Activated naive CD4-positive, alpha-beta T cell treated with anti-CD3 and anti-CD28 coated beads, Interleukin-2, amount 50 U/mL, for 72 hours (primary cell): ENCODE results near the gene MMP15. TPM values are rescaled to one million over a fixed set of nuclear protein-coding genes. Genes with fewer than 3 reads are reported as not detected.
"Not testable (repeated sequence)": the region's sequence is repeated elsewhere in the genome, so short reads cannot be mapped to it uniquely, and the experiment has no call there.

Source experiments
- ATAC-seq, 2 donors: fragments of 150-1000 bp; cut with Tn5 transposase; 2 replicates each; pipeline ENCODE4 v1.10.0; 2021; ENCODE audit warnings: mild to moderate bottlenecking in 2 of 2, moderate library complexity in 2 of 2
- DNase-seq, 2 donors: peaks; one replicate each; pipeline ENCODE4 v3.0.0; 2021 to 2022; ENCODE audit warnings: low spot score in 2 of 2
- H3K27ac Mint-ChIP-seq, 2 donors: one replicate each; pipeline ENCODE4 v1.8.0; 2022; ENCODE audit warnings: mild to moderate bottlenecking in 2 of 2, mixed read lengths in 2 of 2
- H3K36me3 Mint-ChIP-seq, 2 donors: one replicate each; pipeline ENCODE4 v1.8.0; 2022; ENCODE audit warnings: mixed read lengths in 2 of 2
- H3K9me3 Mint-ChIP-seq, 2 donors: one replicate each; pipeline ENCODE4 v1.8.0; 2022; ENCODE audit warnings: mixed read lengths in 2 of 2
- total RNA-seq, 2 donors: library from RNA; stranded (reverse); gene quantifications; one replicate each; pipeline ENCODE4 v1.2.3, GENCODE V29; 2022

Gene MMP15
- total RNA-seq, 2 donors from 2014 or later: 0.07 to 0.76 TPM

GRCh38 chr16:58049232-58050185 is 24.0 kb downstream of the MMP15 start:
- Mint-ChIP-seq H3K27ac (no peak overlapping the region), H3K36me3 (no peaks in the 10 kb centered on the region), H3K9me3 (no peaks in the 10 kb centered on the region)
- ATAC-seq: no peak
- DNase-seq: no peak

GRCh38 chr16:58051296-58051695 is 25.7 kb downstream of the MMP15 start:
- H3K9me3 Mint-ChIP-seq: no peaks in the 10 kb centered on the region
- ATAC-seq (no peak), DNase-seq (no peak)
- H3K36me3 Mint-ChIP-seq: no peaks in the 10 kb centered on the region
- no peak overlapping the region for H3K27ac Mint-ChIP-seq

GRCh38 chr16:58051821-58052603 is 26.5 kb downstream of the MMP15 start:
- no peaks in the 10 kb centered on the region for H3K36me3 Mint-ChIP-seq
- no peak for ATAC-seq

GRCh38 chr16:58053682-58054005 is 28.1 kb downstream of the MMP15 start:
- H3K36me3 Mint-ChIP-seq: no peaks in the 10 kb centered on the region
- H3K9me3 Mint-ChIP-seq: no peaks in the 10 kb centered on the region
- DNase-seq (no peak), ATAC-seq (no peak)
- H3K27ac Mint-ChIP-seq: no peak overlapping the region

More at GRCh38 chr16:58051821-58052603, 26.5 kb downstream of the MMP15 start:
- DNase-seq: no peak
- H3K9me3 Mint-ChIP-seq: no peaks in the 10 kb centered on the region
- no peak overlapping the region for H3K27ac Mint-ChIP-seq

GRCh38 chr16:58054289-58054688 is 28.7 kb downstream of the MMP15 start:
- no peaks in the 10 kb centered on the region for H3K9me3 Mint-ChIP-seq
- DNase-seq (no peak), ATAC-seq (peak in 1 of 2 donors; percentile 84)
- no peaks in the 10 kb centered on the region for H3K36me3 Mint-ChIP-seq
- H3K27ac Mint-ChIP-seq: no peak overlapping the region

GRCh38 chr16:58056580-58056979 is 31.0 kb downstream of the MMP15 start:
- no peaks in the 10 kb centered on the region for H3K9me3 Mint-ChIP-seq
- no peaks in the 10 kb centered on the region for H3K36me3 Mint-ChIP-seq
- no peak overlapping the region for H3K27ac Mint-ChIP-seq
- DNase-seq: no peak
- no peak for ATAC-seq

GRCh38 chr16:58057121-58057520 is 31.6 kb downstream of the MMP15 start:
- DNase-seq: no peak
- H3K36me3 Mint-ChIP-seq: no peaks in the 10 kb centered on the region
- no peaks in the 10 kb centered on the region for H3K9me3 Mint-ChIP-seq
- ATAC-seq: no peak
- no peak overlapping the region for H3K27ac Mint-ChIP-seq

GRCh38 chr16:58057784-58058183 is 32.2 kb downstream of the MMP15 start:
- no peak overlapping the region for H3K27ac Mint-ChIP-seq
- H3K36me3 Mint-ChIP-seq: no peaks in the 10 kb centered on the region
- H3K9me3 Mint-ChIP-seq: no peaks in the 10 kb centered on the region
- DNase-seq (no peak), ATAC-seq (no peak)

GRCh38 chr16:58062821-58063220 is 37.3 kb downstream of the MMP15 start:
- Mint-ChIP-seq H3K9me3 (no peaks in the 10 kb centered on the region), H3K27ac (no peak overlapping the region), H3K36me3 (no peaks in the 10 kb centered on the region)
- DNase-seq (no peak), ATAC-seq (no peak)

- H3K27ac Mint-ChIP-seq: no peak overlapping the region
- H3K9me3 Mint-ChIP-seq: no peaks in the 10 kb centered on the region
- DNase-seq (no peak), ATAC-seq (no peak)
- no peaks in the 10 kb centered on the region for H3K36me3 Mint-ChIP-seq
These were observed 38.0 kb downstream of the MMP15 start for GRCh38 chr16:58063377-58064076.

- no peak for DNase-seq
- ATAC-seq: no peak
- Mint-ChIP-seq H3K9me3 (peaks cover 0 to 10% of the 10 kb centered on the region in 2 donors), H3K36me3 (no peaks in the 10 kb centered on the region), H3K27ac (no peak overlapping the region)
These were observed 45.0 kb downstream of the MMP15 start for GRCh38 chr16:58070585-58070984.

GRCh38 chr16:58072134-58072533 is 46.6 kb downstream of the MMP15 start:
- not testable (repeated sequence) for DNase-seq, H3K36me3 Mint-ChIP-seq, ATAC-seq, H3K27ac Mint-ChIP-seq
- H3K9me3 Mint-ChIP-seq: peaks cover 0 to 15% of the 10 kb centered on the region in 2 donors

- not testable (repeated sequence) for H3K36me3 Mint-ChIP-seq, ATAC-seq, DNase-seq, H3K27ac Mint-ChIP-seq
- H3K9me3 Mint-ChIP-seq: peaks cover 0 to 15% of the 10 kb centered on the region in 2 donors
These were observed 47.5 kb downstream of the MMP15 start for GRCh38 chr16:58073086-58073485.

- no peak for ATAC-seq
- no peak for DNase-seq
- Mint-ChIP-seq H3K27ac (no peak overlapping the region), H3K9me3 (peaks cover 0 to 15% of the 10 kb centered on the region in 2 donors), H3K36me3 (no peaks in the 10 kb centered on the region)
These were observed 49.1 kb downstream of the MMP15 start for GRCh38 chr16:58074657-58075056.

GRCh38 chr16:58076514-58076913 is 51.0 kb downstream of the MMP15 start:
- ATAC-seq (no peak), DNase-seq (no peak)
- Mint-ChIP-seq H3K9me3 (peaks cover 0 to 14% of the 10 kb centered on the region in 2 donors), H3K36me3 (no peaks in the 10 kb centered on the region), H3K27ac (no peak overlapping the region)

GRCh38 chr16:58077796-58078195 is 52.2 kb downstream of the MMP15 start:
- Mint-ChIP-seq H3K9me3 (peaks cover 0 to 5% of the 10 kb centered on the region in 2 donors), H3K36me3 (no peaks in the 10 kb centered on the region), H3K27ac (peak overlapping the region in 1 of 2 donors; percentile 86)
- ATAC-seq: no peak
- no peak for DNase-seq

GRCh38 chr16:58080657-58081056 is 55.1 kb downstream of the MMP15 start:
- not testable (repeated sequence) for H3K9me3 Mint-ChIP-seq, H3K27ac Mint-ChIP-seq, DNase-seq, ATAC-seq, H3K36me3 Mint-ChIP-seq
